NCI-H1417 treated with DMSO at 0.1 percent for 48 hours (cell line): Measurements from ENCODE around the gene WDR36.

Experiments used
- DNase-seq: peaks from one replicate; lab custom pipeline; 2025; lab: John Stamatoyannopoulos, UW

The WDR36 gene

DNA sequence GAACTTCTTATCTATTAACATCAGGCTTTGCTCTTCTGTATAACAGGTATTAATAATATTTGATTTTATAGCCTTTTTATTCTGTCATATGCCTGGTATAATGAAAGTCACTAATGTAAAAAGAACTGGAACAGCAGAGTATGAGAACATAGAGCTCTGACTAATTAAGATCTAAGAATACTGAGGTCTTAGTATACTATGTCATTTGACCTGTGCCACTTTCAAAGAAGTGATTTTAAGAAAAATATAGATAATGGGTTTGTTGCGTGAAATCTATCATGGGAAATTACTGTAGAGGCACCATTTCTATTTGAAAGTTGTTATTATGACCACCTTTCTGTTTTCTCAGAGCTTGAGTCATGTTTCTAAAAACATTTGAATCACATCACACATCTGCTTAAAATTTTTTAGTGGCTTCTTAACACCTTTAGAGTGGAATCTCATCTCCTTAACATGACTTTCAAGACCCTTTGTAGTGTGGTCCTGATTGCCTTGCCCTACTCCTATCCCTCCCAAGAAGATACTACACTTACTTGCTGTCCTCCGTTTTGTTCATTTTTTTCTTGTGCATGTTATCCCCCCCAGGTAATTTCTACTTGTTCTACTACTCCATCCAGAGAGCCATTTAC is 14.3 kb downstream of the WDR36 start:
- no peak for DNase-seq

DNA sequence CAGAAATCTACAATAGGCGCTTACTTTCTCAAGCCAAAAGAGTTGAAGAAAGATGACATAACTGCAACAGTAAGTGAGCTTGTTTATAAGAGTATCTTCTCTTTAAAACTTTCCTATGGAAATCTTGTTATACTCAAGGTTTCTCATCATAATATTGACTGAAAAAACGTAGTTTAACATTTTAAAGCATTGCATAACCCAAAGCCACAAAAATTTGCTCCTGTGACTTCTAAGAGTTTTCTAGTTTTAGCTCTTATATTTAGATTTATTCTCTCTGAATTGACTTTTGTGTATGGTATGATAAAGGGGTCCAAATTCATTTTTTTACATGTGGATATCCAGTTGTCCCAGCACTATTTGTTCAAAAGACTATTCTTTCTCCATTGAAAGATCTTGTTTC is 15.2 kb downstream of the WDR36 start:
- DNase-seq = no peak

DNA sequence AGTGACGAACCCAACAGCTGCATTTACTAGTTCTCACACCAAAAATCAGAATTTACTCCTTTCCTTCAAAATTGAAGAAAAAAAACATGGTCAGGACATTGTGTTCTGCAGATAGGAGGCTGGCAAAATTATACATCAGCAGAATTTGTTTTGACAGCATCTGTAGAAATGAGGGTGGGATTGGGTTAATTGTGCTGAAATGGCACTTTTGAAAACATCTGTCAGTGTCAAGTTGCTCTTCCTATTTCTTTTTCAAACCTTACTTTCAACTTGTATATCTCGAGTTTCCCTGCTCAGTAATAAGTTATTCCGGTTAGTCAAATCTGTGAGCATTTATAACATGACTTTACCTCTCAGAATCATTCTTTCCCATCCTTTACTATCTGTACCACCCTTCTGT is 19.8 kb downstream of the WDR36 start:
- DNase-seq = no peak

GRCh38 chr5:111113678-111114077 is 21.5 kb downstream of the WDR36 start:
- no peak for DNase-seq

- no peak for DNase-seq
These were observed 23.1 kb downstream of the WDR36 start for GRCh38 chr5:111115229-111115628.

DNA sequence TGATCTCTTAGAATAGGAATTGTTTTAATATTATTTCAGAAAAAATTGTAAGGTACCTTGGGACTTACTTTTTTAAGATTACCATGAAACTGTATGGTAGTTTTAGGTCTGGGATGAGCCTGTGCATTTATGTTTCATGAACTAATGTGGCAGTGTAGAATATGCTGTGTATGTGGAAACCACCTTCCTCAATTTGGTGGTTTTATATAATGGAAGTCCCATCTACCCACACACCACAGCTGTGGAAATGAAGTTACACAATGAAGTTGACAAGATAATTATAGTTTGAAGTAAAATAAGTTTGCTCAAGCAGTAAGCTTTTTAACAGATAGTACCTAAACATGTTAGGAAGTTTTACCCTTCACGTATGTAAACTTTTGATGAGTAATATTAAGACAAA is 24.4 kb downstream of the WDR36 start:
- DNase-seq = no peak

DNA sequence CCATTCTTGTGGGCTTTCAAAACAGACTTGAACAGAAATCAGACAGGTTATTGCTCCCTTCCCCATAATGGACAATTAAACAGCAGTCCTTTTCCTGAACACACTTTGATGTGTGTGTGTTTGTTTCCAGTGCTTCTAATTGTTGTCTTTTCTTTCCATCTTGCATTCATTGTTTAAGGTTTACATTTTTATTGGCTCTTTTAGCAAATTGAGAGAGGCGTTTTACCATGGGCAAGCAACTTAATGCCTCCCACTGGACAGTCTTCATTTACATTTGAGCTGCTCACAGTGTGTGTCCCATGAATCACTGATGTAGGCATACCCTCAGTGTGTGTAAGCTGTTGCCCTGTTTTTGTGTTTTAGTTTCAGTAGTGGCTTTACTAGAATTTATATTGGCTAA is 25.0 kb downstream of the WDR36 start:
- no peak for DNase-seq

DNA sequence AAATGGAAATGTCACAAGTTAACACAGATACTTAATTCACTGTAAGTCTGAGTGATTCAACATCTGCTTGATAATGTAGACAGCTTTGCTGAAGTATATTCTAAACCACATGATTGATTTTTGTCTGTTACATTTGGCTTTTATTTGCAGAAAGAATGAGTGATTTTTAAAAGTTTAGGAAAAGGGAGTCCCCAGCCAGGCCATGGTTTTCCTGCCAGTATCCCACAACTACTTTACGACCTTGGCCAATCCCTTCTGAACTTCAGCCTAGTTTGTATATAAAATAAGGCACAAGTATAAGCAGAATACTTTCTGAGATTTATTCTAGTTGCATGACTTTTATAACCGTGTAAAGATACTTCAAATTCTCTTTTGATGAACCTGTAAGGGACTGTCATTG is 27.1 kb downstream of the WDR36 start:
- DNase-seq = no peak

DNA sequence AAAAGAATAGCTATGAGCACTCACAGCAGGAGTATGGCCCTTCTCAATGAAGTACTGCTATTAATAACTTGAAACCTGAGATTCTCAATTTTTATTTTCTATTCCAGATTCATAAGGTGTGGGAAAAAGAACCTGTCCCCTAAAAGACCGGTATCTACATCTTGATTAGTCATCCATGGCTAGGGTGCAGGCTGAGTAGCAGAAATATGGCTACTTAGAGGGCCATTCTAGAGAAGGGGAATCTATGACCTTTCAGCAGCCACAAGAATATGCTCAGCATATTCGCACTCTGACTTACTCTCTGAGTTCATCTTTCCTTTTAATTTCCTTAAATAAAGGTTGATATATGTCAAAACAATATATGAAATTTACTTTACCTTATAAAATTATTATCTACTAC is 27.7 kb downstream of the WDR36 start:
- no peak for DNase-seq

DNA sequence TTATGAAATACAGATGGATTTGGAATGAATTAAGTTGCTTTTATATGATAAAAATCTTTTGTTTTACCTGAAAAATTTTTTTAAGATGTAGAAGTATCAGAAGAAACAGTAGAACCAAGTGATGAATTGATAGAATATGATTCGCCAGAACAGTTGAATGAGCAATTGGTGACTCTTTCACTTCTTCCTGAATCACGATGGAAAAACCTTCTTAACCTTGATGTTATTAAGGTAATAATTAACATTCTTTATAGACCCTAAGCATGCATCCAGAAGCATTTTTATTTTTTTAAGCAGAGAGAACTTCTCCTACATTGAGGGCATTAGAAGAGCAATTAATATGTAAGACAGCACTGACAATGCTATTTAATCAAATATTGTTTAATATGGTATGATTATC is 28.8 kb downstream of the WDR36 start:
- DNase-seq = no peak

- DNase-seq = no peak
These were observed 29.8 kb downstream of the WDR36 start for GRCh38 chr5:111121926-111122325.

DNA sequence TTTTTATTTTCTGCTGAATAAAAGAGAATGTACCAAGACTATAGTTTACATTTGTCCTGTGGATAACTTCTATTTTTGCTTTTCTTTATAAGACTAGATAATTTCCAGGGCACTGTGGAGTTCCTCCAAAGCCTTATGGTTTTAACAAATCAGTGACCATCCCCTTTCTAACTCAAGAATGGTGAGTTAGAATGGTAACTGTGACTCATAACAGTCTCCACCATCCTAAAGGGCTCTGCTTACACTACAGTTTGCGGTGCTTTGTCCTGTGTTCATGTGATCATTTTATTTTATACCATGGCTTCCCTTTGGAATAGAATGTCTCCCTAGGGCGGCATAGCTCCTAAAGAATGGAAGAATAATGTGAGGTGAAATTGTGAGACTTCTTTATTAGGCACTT is 30.2 kb downstream of the WDR36 start:
- no peak for DNase-seq

DNA sequence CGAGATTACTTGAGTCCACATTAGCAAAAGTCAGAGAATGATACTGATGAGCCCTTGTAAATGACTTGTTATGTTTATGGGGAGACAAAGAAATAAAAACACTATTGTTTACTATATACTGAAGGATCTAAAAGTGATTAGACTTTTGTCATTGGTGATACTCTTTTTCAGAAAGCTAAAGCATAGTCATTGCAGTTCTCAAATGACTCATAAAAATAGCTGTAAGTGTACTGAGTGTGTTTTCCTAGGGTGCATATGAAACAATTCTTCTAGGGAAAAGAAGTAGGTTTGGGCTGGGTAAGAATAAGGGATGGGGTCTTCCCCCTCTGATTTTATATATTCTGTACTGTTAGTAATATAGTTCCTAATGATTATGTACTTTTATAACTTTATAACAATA is 32.6 kb downstream of the WDR36 start:
- no peak for DNase-seq

- DNase-seq = no peak
These were observed 34.7 kb downstream of the WDR36 start for GRCh38 chr5:111126896-111127295.

- DNase-seq = no peak
These were observed 35.5 kb downstream of the WDR36 start for GRCh38 chr5:111127453-111128195.

DNA sequence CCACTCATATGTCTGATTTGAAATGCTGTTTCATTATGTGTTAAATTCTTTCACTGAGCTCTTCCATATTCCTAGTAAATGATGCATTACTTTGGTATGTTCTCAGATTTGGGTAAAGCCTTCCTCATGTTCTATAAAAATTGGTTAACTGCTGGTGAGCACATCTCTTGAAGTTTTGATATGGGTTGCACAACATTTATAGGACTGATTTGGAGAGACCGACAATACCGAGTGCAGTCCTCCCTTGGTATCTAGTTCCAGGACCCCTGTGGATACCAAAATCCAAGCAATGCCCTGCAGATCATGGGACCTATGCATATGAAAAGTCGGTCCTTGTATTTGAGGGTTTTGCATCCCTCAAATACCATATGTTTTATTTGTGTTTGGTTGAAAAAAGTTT is 37.8 kb downstream of the WDR36 start:
- no peak for DNase-seq

GRCh38 chr5:111131356-111131755 is 39.2 kb downstream of the WDR36 start:
- no peak for DNase-seq

DNA sequence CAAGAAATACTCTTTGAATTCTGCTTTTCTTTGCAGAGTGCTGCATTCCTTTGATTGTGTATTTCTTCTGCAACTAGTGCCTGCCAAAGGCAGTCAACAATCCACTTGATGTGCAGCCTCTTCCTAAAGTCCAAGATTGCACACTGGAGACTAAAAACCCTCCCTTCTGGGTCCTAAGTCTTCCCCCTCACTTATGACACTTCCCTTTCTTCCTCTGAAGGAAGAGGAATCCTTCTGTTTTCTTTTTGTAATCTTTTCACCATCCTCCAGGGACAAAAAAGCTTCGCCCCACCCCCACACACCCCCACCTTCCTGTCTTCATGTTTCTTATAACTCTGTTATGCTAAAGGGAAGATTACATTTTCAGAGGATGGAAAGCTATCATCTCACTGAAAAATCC is 39.9 kb downstream of the WDR36 start:
- DNase-seq = no peak

DNA sequence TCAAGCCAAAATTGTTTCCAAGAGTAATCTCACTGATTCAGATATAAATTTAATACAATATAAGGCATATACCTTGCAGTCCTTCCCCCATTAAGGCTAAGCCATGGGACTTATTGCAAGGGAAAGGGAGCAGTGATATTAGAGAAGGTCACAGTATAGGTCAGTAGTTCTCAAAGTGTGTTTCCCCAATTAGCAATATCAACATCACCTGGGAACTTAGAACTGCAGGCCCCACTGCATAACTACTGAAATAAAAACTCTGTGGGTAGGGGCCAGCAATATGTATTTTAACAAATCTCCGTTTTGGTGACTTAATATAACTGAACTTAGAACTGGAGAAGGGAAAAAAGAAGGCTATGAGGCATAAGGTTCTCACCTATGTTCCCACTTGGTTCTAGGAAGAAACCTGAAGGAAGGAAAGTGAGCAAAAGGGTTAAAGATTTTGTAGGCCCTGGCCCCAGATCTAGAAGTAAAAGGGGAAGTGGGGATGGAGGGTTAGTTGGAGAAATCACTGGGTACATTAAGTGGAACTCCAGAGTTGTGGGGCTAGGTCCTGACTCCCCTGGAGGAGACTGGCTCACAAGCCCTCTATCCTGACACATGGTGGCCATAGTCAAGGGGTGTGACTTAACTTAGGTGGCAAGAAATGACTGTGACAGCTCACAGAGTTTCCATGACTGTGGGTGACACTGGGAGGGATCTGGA is 40.7 kb downstream of the WDR36 start:
- no peak for DNase-seq

DNA sequence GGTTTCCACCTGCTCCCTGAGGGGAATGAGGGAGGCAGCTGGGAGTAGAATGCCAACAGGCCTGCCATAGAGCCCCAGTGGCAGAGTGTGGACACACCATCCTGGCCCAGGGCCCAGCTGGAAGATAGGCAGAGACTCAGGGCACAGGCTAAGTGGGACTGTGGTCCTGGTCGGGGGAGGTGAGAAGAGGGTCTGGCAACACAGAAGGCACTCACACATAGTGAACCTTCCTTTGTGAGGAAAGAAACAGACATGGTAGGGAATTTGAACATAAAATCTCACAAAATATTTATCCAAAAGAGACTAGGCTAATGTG is 41.2 kb downstream of the WDR36 start:
- no peak for DNase-seq

DNA sequence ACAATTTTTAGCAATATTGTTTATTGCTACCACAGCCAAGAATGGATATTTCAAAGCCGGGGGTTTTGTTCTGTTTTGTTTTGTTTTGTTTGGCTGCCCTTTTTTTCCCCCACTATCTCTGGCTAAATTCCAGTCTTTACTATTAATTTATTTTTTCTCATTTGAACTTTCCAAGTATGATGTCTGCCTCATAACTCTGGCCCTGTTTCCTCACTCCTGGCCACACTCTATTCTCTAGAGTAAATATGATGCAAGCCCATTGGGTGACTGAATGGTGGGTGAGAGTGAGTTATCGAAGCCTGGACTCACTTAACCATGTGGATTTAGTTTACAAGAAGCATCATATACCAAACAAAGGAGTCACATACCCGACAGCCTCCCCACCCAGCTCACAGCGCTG is 41.9 kb downstream of the WDR36 start:
- DNase-seq = no peak

GRCh38 chr5:111134864-111135263 is 42.7 kb downstream of the WDR36 start:
- DNase-seq = no peak

GRCh38 chr5:111135363-111135762 is 43.2 kb downstream of the WDR36 start:
- DNase-seq = no peak

- no peak for DNase-seq
These were observed 43.8 kb downstream of the WDR36 start for GRCh38 chr5:111135946-111136345.
